ENCODE measurements around the gene ZSCAN20. TPM values are rescaled to one million over a fixed set of nuclear protein-coding genes. Genes with fewer than 3 reads are reported as not detected.

ZSCAN20 gene
- total and polyA plus RNA-seq, 8 donors = 4.3 to 5.3 (median 4.8) TPM

DNA sequence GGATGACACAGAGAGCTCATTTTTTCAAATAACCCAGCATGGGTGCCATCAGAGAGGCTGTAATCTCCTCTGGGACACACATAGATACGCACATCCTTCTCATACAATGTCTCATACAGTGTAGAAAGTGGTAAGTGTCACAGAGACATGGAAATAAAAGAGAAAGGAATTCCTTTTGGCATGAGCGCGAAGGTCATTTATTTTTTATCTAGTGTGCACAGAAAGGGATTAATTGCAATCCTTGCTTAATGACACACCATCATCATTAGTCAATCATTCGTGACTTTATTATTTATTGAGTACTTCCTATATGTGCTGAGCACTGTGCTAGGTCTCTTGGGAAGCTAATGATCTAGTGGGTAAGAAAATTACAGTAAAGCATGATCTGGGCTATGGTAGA, 5.0 kb downstream of the ZSCAN20 start:
- no peaks in the 10 kb centered on the region for H3K27me3 ChIP-seq
- H3K4me1 ChIP-seq = peaks cover 0 to 11% of the 10 kb centered on the region in 2 donors
- intact Hi-C loops (cut with DNase I) = no loop called here
- peaks cover 0 to 18% of the 10 kb centered on the region in 2 donors for H3K36me3 ChIP-seq
- TF ChIP-seq, protein P1, sequence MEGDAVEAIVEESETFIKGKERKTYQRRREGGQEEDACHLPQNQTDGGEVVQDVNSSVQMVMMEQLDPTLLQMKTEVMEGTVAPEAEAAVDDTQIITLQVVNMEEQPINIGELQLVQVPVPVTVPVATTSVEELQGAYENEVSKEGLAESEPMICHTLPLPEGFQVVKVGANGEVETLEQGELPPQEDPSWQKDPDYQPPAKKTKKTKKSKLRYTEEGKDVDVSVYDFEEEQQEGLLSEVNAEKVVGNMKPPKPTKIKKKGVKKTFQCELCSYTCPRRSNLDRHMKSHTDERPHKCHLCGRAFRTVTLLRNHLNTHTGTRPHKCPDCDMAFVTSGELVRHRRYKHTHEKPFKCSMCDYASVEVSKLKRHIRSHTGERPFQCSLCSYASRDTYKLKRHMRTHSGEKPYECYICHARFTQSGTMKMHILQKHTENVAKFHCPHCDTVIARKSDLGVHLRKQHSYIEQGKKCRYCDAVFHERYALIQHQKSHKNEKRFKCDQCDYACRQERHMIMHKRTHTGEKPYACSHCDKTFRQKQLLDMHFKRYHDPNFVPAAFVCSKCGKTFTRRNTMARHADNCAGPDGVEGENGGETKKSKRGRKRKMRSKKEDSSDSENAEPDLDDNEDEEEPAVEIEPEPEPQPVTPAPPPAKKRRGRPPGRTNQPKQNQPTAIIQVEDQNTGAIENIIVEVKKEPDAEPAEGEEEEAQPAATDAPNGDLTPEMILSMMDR (IDR thresholded peaks at IDR 0.05) = no peak
- no peak for DNase-seq
- H3K9me3 ChIP-seq = no peaks in the 10 kb centered on the region
- H3K27ac ChIP-seq = no peak overlapping the region
- no peak overlapping the region for H3K4me3 ChIP-seq
- ATAC-seq = no peak

DNA sequence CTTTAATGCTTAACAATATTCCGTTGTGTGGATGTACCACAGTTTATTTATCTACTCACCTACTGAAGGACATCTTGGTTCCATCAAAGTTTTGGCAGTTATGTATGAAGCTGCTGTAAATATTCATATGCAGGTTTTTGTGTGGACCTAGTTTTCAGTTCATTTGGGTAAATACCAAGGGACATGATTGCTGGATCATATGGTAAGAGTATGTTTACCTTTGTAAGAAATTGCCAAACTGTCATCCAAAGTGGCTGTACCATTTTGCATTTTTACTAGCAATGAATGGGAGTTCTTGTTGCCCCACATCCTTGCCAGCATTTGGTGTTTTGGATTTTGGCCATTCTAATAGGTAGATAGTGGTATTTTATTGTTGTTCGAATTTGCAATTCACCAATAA, 10.0 kb downstream of the ZSCAN20 start:
- H3K27me3 ChIP-seq = no peaks in the 10 kb centered on the region
- H3K4me3 ChIP-seq = no peak overlapping the region
- no peak for ATAC-seq
- H3K27ac ChIP-seq = no peak overlapping the region
- peaks cover 0 to 35% of the 10 kb centered on the region in 2 donors for H3K36me3 ChIP-seq
- H3K9me3 ChIP-seq = peaks cover 0 to 6% of the 10 kb centered on the region in 2 donors
- intact Hi-C loops (cut with DNase I) = no loop called here
- H3K4me1 ChIP-seq = no peaks in the 10 kb centered on the region
- TF ChIP-seq, protein P1 (IDR thresholded peaks at IDR 0.05) = no peak
- DNase-seq = no peak

DNA sequence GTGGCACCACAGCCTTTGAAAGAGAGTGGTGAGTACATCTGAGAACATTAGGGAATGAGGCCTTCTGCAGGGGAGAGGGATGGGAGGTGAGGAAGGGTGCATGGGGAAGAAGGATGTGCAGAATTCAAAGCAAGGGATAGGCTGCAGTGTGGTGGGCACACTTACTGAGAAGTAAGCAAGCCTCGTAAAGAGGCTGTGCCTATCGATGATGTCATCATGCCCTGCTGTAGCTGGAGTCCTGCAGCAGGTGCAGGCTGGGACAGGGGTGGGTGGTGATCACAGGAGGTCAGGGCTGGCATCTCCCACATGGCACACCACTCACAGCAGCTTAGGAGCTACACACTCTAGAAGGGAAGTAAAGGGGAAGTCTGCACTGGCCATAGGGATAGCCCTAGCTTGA, 16.2 kb downstream of the ZSCAN20 start:
- H3K4me3 ChIP-seq = no peak overlapping the region
- no peak overlapping the region for H3K27ac ChIP-seq
- H3K4me1 ChIP-seq = no peaks in the 10 kb centered on the region
- DNase-seq (no peak), ATAC-seq (no peak)
- H3K9me3 ChIP-seq = peaks cover 0 to 23% of the 10 kb centered on the region in 2 donors
- TF ChIP-seq, protein P1 (IDR thresholded peaks at IDR 0.05) = no peak
- intact Hi-C loops (cut with DNase I) = no loop called here
- no peaks in the 10 kb centered on the region for H3K27me3 ChIP-seq
- peaks cover 3 to 69% of the 10 kb centered on the region in 2 donors for H3K36me3 ChIP-seq

- peaks cover 0 to 59% of the 10 kb centered on the region in 2 donors for H3K9me3 ChIP-seq
- H3K36me3 ChIP-seq = peaks cover 3 to 64% of the 10 kb centered on the region in 2 donors
- H3K27me3 ChIP-seq = no peaks in the 10 kb centered on the region
- no peak overlapping the region for H3K4me3 ChIP-seq
- intact Hi-C loops (cut with DNase I) = no loop called here
- H3K27ac ChIP-seq = no peak overlapping the region
- TF ChIP-seq, protein P1 (IDR thresholded peaks at IDR 0.05) = no peak
- no peaks in the 10 kb centered on the region for H3K4me1 ChIP-seq
- ATAC-seq (no peak), DNase-seq (no peak)
These were observed 22.5 kb downstream of the ZSCAN20 start for GRCh38 chr1:33494929-33495328.

- ATAC-seq = no peak
- H3K27me3 ChIP-seq = no peaks in the 10 kb centered on the region
- no peak overlapping the region for H3K27ac ChIP-seq
- H3K9me3 ChIP-seq = peaks cover 0 to 53% of the 10 kb centered on the region in 2 donors
- intact Hi-C loops (cut with DNase I) = no loop called here
- DNase-seq = no peak
- no peaks in the 10 kb centered on the region for H3K4me1 ChIP-seq
- H3K4me3 ChIP-seq = no peak overlapping the region
- TF ChIP-seq, protein P1 (IDR thresholded peaks at IDR 0.05) = no peak
- H3K36me3 ChIP-seq = peaks cover 0 to 41% of the 10 kb centered on the region in 2 donors
These were observed 25.0 kb downstream of the ZSCAN20 start for GRCh38 chr1:33497410-33497809.

All from left lung (tissue), 10 donors.